Measurements from ENCODE around the gene ABHD2.

DNA sequence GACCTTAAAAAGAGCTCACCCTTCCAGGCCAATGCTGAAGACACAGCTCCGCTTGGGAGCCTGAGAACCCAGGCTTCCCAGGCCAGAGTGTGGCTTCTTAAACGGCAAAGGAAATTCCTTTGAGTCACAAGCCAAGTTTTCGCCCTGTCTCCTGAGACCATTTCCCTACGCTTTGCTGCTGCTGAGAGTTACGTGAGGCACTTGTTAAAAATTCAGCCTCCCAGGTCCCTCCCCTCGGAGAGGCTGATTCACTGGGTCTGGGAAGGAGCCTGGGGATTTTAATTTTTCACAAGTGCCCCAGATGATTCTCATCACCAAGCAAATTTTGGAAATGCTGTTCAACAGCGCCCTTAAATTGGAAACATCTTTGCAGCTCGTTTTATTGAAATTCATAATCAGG lies 107.6 kb downstream of the ABHD2 start:
- TF ChIP-seq CTCF (IDR thresholded peaks at IDR 0.05) (no peak), POLR2A (IDR thresholded peaks at IDR 0.05) (no peak), EP300 (IDR thresholded peaks at IDR 0.05) (no peak)

All from ovary (tissue), 3 donors.